Measurements from ENCODE around the gene DEFB113. TPM values are rescaled to one million over a fixed set of nuclear protein-coding genes. Genes with fewer than 3 reads are reported as not detected.
A peak's percentile ranks its signal among the peaks of the same experiment; 100 is the strongest.

Gene DEFB113
- total and polyA plus RNA-seq, 2 experiments from 2014 or later, result not detected

DNA sequence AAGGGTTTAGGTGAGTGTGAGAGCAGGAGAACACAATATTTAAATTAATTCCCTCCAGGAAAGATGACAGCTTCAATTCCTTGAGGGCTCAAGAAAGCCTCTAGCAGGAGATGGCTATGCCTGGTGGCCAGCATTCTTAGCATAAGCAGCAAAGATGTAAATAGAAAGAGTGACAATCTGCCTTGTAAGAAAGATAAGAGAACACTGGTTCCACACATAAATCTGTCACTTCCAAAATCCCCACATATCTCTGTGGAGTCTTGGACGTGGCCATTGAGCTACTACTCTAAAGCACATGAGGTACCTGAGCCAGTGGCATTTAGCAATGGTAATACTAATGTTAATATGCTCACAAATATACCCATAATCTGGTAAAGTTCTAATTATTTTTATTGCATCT is 34.7 kb downstream of the DEFB113 start:
- Histone ChIP-seq H3K4me3 (no peak overlapping the region), H3K79me2 (replicated peaks; ENCODE audit: insufficient read depth) (no peaks in the 10 kb centered on the region), H3K27ac (ENCODE audit: low read depth) (no peak overlapping the region), H3K9me2 (ENCODE audit: insufficient read depth) (no peaks in the 10 kb centered on the region), H3K4me2 (no peak overlapping the region), H3K27me3 (ENCODE audit: insufficient read depth) (no peaks in the 10 kb centered on the region), H3F3A (replicated peaks; ENCODE audit: low read depth) (no peaks in the 10 kb centered on the region), H2AFZ (peak overlapping the region; percentile 21; the same call in 1 of the 2 replicates), H3K4me1 (ENCODE audit: insufficient read depth) (no peaks in the 10 kb centered on the region), H3K36me3 (ENCODE audit: insufficient read depth) (no peaks in the 10 kb centered on the region), H4K20me1 (replicated peaks; ENCODE audit: insufficient read depth) (no peaks in the 10 kb centered on the region)
- TF ChIP-seq, protein P1, sequence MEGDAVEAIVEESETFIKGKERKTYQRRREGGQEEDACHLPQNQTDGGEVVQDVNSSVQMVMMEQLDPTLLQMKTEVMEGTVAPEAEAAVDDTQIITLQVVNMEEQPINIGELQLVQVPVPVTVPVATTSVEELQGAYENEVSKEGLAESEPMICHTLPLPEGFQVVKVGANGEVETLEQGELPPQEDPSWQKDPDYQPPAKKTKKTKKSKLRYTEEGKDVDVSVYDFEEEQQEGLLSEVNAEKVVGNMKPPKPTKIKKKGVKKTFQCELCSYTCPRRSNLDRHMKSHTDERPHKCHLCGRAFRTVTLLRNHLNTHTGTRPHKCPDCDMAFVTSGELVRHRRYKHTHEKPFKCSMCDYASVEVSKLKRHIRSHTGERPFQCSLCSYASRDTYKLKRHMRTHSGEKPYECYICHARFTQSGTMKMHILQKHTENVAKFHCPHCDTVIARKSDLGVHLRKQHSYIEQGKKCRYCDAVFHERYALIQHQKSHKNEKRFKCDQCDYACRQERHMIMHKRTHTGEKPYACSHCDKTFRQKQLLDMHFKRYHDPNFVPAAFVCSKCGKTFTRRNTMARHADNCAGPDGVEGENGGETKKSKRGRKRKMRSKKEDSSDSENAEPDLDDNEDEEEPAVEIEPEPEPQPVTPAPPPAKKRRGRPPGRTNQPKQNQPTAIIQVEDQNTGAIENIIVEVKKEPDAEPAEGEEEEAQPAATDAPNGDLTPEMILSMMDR (conservative IDR thresholded peaks at IDR 0.05; ENCODE audit: low read depth in 2 of 2), result no peak
- TF ChIP-seq REST (IDR thresholded peaks at IDR 0.05; ENCODE audit: unreplicated experiment) (no peak), ZNF114 (CRISPR knock-in tag; IDR thresholded peaks at IDR 0.05) (no peak), EZH2 (IDR thresholded peaks at IDR 0.05; ENCODE audit: low read depth, unreplicated experiment) (no peak), JUNB (IDR thresholded peaks at IDR 0.05; ENCODE audit: unreplicated experiment) (no peak), ZNF331 (CRISPR knock-in tag; IDR thresholded peaks at IDR 0.05; ENCODE audit: low read depth) (no peak), NANOG (IDR thresholded peaks at IDR 0.05; ENCODE audit: borderline replicate concordance) (no peak)
- TF ChIP-seq, protein P2, sequence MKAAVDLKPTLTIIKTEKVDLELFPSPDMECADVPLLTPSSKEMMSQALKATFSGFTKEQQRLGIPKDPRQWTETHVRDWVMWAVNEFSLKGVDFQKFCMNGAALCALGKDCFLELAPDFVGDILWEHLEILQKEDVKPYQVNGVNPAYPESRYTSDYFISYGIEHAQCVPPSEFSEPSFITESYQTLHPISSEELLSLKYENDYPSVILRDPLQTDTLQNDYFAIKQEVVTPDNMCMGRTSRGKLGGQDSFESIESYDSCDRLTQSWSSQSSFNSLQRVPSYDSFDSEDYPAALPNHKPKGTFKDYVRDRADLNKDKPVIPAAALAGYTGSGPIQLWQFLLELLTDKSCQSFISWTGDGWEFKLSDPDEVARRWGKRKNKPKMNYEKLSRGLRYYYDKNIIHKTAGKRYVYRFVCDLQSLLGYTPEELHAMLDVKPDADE (IDR thresholded peaks at IDR 0.05), result no peak
- H3K36me3 Mint-ChIP-seq (ENCODE audit: low read depth), result no peaks in the 10 kb centered on the region; the same call in 2 of the 3 replicates
- H3K4me3 Mint-ChIP-seq, result no peak overlapping the region
- no peak for ATAC-seq
- no peaks in the 10 kb centered on the region for H3K4me1 Mint-ChIP-seq
- H3K27me3 Mint-ChIP-seq (ENCODE audit: insufficient read depth, low read depth, poor library complexity), result no peaks in the 10 kb centered on the region
- H3K27ac Mint-ChIP-seq, result no peak overlapping the region
- no peak for DNase-seq (ENCODE audit: low spot score)
- no peaks in the 10 kb centered on the region; the same call in 2 of the 3 replicates for H3K9me3 Mint-ChIP-seq

DNA sequence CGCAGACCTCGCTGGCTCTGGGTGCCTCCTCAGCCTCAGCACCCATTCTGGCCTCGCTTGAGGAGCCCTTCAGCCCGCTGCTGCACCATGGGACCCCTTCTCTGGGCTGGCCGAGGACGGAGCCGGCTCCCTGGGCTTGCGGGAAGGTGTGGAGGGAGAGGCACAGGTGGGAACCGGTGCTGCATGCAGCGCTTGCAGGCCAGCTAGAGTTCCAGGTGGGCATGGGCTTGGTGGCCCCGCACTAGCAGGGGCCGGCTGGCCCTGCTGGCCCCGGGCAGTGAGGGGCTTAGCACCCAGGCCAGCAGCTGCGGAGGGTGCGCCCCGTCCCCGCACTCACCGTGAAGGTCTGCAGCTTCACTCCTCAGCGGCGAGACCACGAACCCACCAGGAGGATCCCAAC is 35.9 kb downstream of the DEFB113 start:
- peaks cover 4% of the 10 kb centered on the region; the same call in 2 of the 3 replicates for H3K4me1 Mint-ChIP-seq
- no peaks in the 10 kb centered on the region; the same call in 2 of the 3 replicates for H3K36me3 Mint-ChIP-seq (ENCODE audit: low read depth)
- no peak overlapping the region for H3K4me3 ChIP-seq
- H3K27me3 Mint-ChIP-seq (ENCODE audit: insufficient read depth, low read depth, poor library complexity), result no peaks in the 10 kb centered on the region
- no peak for DNase-seq (ENCODE audit: low spot score)
- no peak overlapping the region for H3K4me2 ChIP-seq
- H3K4me3 Mint-ChIP-seq, result no peak overlapping the region
- no peaks in the 10 kb centered on the region for H3F3A ChIP-seq (replicated peaks; ENCODE audit: low read depth)
- H2AFZ ChIP-seq, result peak overlapping the region; percentile 17; the same call in 1 of the 2 replicates
- H3K4me1 ChIP-seq (ENCODE audit: insufficient read depth), result no peaks in the 10 kb centered on the region; the same call in 1 of the 2 replicates
- H3K27me3 ChIP-seq (ENCODE audit: insufficient read depth), result no peaks in the 10 kb centered on the region
- no peak overlapping the region for H3K27ac ChIP-seq (ENCODE audit: low read depth)
- ATAC-seq, result no peak
- no peaks in the 10 kb centered on the region for H3K36me3 ChIP-seq (ENCODE audit: insufficient read depth)
- no peaks in the 10 kb centered on the region for H3K9me2 ChIP-seq (ENCODE audit: insufficient read depth)
- no peaks in the 10 kb centered on the region for H3K79me2 ChIP-seq (replicated peaks; ENCODE audit: insufficient read depth)
- H3K9me3 Mint-ChIP-seq, result no peaks in the 10 kb centered on the region; the same call in 2 of the 3 replicates
- H3K27ac Mint-ChIP-seq, result no peak overlapping the region
- no peaks in the 10 kb centered on the region for H4K20me1 ChIP-seq (replicated peaks; ENCODE audit: insufficient read depth)
- no peak for TF ChIP-seq EZH2phosphoT487 (IDR thresholded peaks at IDR 0.05; ENCODE audit: unreplicated experiment)
- TF ChIP-seq CREB1 (CRISPR knock-in tag; IDR thresholded peaks at IDR 0.05; ENCODE audit: low read depth), result no peak
- TF ChIP-seq, protein P2 (IDR thresholded peaks at IDR 0.05), result no peak

All from GM23338 (cell line).